DOHH2 (cell line): ENCODE data around the gene MYH7B.

Source experiments
- EZH2phosphoT487 ChIP-seq: fragments of 200-600 bp; sonication (generic); IDR thresholded peaks from 2 replicates; pipeline ENCODE4 v1.6.1; 2017; ENCODE audit warnings: borderline replicate concordance, mild to moderate bottlenecking, antibody characterized with exemption, low read length, moderate library complexity, mixed read lengths
- TF ChIP-seq, protein P1 (sequence below): fragments of 200-600 bp; sonication (generic); IDR thresholded peaks from one replicate; pipeline ENCODE4 v1.5.1; 2014; ENCODE audit warnings: antibody characterized with exemption, mild to moderate bottlenecking, low read depth, low read length; ENCODE audit not compliant: poor library complexity, severe bottlenecking

DNA sequence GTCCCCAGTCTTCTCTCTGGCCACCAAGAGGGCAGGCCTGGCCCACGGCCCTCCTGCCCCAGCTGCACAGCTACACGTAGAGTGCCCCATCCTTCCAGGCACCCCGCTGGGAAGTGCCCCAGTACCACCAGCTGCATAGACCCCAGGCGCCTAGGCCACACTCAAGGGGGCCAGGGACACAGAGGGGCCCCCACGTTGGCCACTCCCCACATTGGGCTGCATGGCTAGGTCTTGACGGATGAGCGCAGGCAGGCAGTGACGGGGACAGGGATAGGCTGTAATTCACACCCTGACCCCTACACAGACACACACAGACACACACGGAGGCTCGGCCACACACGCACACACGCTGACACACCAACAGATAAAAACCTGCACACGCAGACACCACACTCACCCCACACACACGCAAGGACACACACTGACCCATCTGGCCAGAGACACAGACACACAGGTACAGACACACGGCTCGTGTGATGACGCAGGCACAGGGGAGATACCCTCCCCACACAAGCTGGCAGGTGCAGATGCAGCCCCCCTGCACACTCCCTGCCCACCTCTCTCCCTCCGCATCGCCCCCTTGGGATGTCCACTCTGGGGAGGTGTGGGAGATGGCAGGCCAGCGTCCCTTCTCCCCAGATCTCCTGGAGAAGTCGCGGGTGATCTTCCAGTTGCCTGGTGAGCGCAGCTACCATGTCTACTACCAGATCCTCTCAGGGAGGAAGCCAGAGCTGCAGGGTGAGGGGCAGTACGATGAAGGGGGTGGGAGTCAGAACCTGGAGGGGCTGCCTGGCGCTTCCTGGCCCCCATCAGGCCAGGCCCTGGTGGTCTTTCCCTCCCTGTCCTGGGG lies 30.0 kb downstream of the MYH7B start:
- TF ChIP-seq, protein P1, sequence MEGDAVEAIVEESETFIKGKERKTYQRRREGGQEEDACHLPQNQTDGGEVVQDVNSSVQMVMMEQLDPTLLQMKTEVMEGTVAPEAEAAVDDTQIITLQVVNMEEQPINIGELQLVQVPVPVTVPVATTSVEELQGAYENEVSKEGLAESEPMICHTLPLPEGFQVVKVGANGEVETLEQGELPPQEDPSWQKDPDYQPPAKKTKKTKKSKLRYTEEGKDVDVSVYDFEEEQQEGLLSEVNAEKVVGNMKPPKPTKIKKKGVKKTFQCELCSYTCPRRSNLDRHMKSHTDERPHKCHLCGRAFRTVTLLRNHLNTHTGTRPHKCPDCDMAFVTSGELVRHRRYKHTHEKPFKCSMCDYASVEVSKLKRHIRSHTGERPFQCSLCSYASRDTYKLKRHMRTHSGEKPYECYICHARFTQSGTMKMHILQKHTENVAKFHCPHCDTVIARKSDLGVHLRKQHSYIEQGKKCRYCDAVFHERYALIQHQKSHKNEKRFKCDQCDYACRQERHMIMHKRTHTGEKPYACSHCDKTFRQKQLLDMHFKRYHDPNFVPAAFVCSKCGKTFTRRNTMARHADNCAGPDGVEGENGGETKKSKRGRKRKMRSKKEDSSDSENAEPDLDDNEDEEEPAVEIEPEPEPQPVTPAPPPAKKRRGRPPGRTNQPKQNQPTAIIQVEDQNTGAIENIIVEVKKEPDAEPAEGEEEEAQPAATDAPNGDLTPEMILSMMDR, result no peak
- no peak for TF ChIP-seq EZH2phosphoT487
